Activated CD4-positive, alpha-beta T cell treated with anti-CD3 and anti-CD28 coated beads for 48 hours (primary cell): ENCODE measurements around the gene OXSR1.
"Not testable (repeated sequence)": the region's sequence is repeated elsewhere in the genome, so short reads cannot be mapped to it uniquely, and the experiment has no call there.

ENCODE experiments used
- DNase-seq: peaks from one replicate; pipeline ENCODE4 v3.0.0-alpha.2; 2020

The OXSR1 gene

GRCh38 chr3:38128303-38128655 lies 37.1 kb upstream of the OXSR1 start:
- no peak for DNase-seq

- no peak for DNase-seq
These were observed 36.3 kb upstream of the OXSR1 start for GRCh38 chr3:38129058-38129457.

GRCh38 chr3:38130631-38131065 lies 34.7 kb upstream of the OXSR1 start:
- no peak for DNase-seq

GRCh38 chr3:38131621-38132369 lies 33.5 kb upstream of the OXSR1 start:
- peak; percentile 44 for DNase-seq

GRCh38 chr3:38133209-38133556 lies 32.2 kb upstream of the OXSR1 start:
- no peak for DNase-seq

GRCh38 chr3:38133557-38134405 lies 31.6 kb upstream of the OXSR1 start:
- DNase-seq, result no peak

- not testable (repeated sequence) for DNase-seq
These were observed 30.7 kb upstream of the OXSR1 start for GRCh38 chr3:38134517-38135143.

GRCh38 chr3:38135621-38136277 lies 29.6 kb upstream of the OXSR1 start:
- not testable (repeated sequence) for DNase-seq

GRCh38 chr3:38136393-38136776 lies 29.0 kb upstream of the OXSR1 start:
- DNase-seq, result peak; percentile 26

- peak; percentile 99 for DNase-seq
These were observed 28.3 kb upstream of the OXSR1 start, which contains the start of gene ACAA1 for GRCh38 chr3:38136777-38137614. Gene ACAA1 (minus strand): TSS chr3:38137127. CDS start chr3:38137035, 92 bp downstream.

GRCh38 chr3:38137615-38138348 lies 27.6 kb upstream of the OXSR1 start:
- DNase-seq, result peak; percentile 42

- peak; percentile 88 for DNase-seq
These were observed 26.8 kb upstream of the OXSR1 start, which contains the start of gene MYD88 for GRCh38 chr3:38138349-38139190. Gene MYD88 (plus strand): TSS chr3:38138661. CDS start chr3:38138701, 40 bp downstream.

- DNase-seq, result no peak
These were observed 26.1 kb upstream of the OXSR1 start for GRCh38 chr3:38139191-38139590.

GRCh38 chr3:38139652-38140051 lies 25.7 kb upstream of the OXSR1 start:
- DNase-seq, result no peak

GRCh38 chr3:38140326-38141172 lies 24.8 kb upstream of the OXSR1 start:
- no peak for DNase-seq

GRCh38 chr3:38141173-38141951 lies 24.0 kb upstream of the OXSR1 start:
- no peak for DNase-seq

GRCh38 chr3:38141952-38142273 lies 23.4 kb upstream of the OXSR1 start:
- DNase-seq, result no peak

- DNase-seq, result no peak
These were observed 22.4 kb upstream of the OXSR1 start for GRCh38 chr3:38142959-38143358.

- no peak for DNase-seq
These were observed 21.8 kb upstream of the OXSR1 start for GRCh38 chr3:38143511-38143910.
